ENCODE measurements around the gene BZW1. TPM values are rescaled to one million over a fixed set of nuclear protein-coding genes. Genes with fewer than 3 reads are reported as not detected.

BZW1 gene
- total RNA-seq: 128 TPM

GRCh38 chr2:200811333-200812121, at the start of gene BZW1:
BZW1 (plus strand) TSS chr2:200811910; CDS start chr2:200813218, 1,308 bp downstream.
- Histone ChIP-seq H3K4me1 (peaks cover 42% of the 10 kb centered on the region), H3K27ac (peak within 1 kb of the TSS; percentile 96), H3K4me3 (peak within 1 kb of the TSS; percentile 90 to 99), H3K9me3 (no peaks in the 10 kb centered on the region), H3K36me3 (peaks cover 0 to 28% of the 10 kb centered on the region in 2 donors), H3K27me3 (no peaks in the 10 kb centered on the region)
- peak in 1 of 2 donors; percentile 96 for DNase-seq (ENCODE audit: extremely low spot score in 2 of 2)
- no peak for TF ChIP-seq CTCF (IDR thresholded peaks at IDR 0.05)
- peak in 1 of 2 donors; percentile 98 for TF ChIP-seq POLR2AphosphoS5 (IDR thresholded peaks at IDR 0.05; ENCODE audit: insufficient read depth in 1 of 2, low read depth in 1 of 2)
- peak in 1 of 2 donors; percentile 92 for TF ChIP-seq POLR2A (IDR thresholded peaks at IDR 0.05)
- intact Hi-C loops (cut with DNase I): loop anchor here (2.0 to 5.0 kb wide), 2 partner anchors 51 to 99 kb away; partner anchors contain the start of gene CLK1

- Histone ChIP-seq H3K4me1 (no peaks in the 10 kb centered on the region), H3K27ac (no peak overlapping the region), H3K9me3 (no peaks in the 10 kb centered on the region), H3K27me3 (no peaks in the 10 kb centered on the region), H3K36me3 (no peaks in the 10 kb centered on the region), H3K4me3 (no peak overlapping the region)
- intact Hi-C loops (cut with DNase I): no loop called here
- peak; percentile 42 to 74 for DNase-seq (ENCODE audit: extremely low spot score in 2 of 2)
- no peak for TF ChIP-seq POLR2A (IDR thresholded peaks at IDR 0.05)
- no peak for TF ChIP-seq CTCF (IDR thresholded peaks at IDR 0.05)
- no peak for TF ChIP-seq POLR2AphosphoS5 (IDR thresholded peaks at IDR 0.05; ENCODE audit: insufficient read depth in 1 of 2, low read depth in 1 of 2)
Observed at GRCh38 chr2:200762127-200762526, 49.6 kb upstream of the BZW1 start.

- no peaks in the 10 kb centered on the region for H3K4me1 ChIP-seq
- no peak overlapping the region for H3K4me3 ChIP-seq
- H3K27me3 ChIP-seq: no peaks in the 10 kb centered on the region
- no peak overlapping the region for H3K27ac ChIP-seq
- peak in 1 of 2 donors; percentile 52 for DNase-seq (ENCODE audit: extremely low spot score in 2 of 2)
- no peak for TF ChIP-seq POLR2AphosphoS5 (IDR thresholded peaks at IDR 0.05; ENCODE audit: insufficient read depth in 1 of 2, low read depth in 1 of 2)
- TF ChIP-seq CTCF (IDR thresholded peaks at IDR 0.05): no peak
- TF ChIP-seq POLR2A (IDR thresholded peaks at IDR 0.05): no peak
- intact Hi-C loops (cut with DNase I): no loop called here
- H3K9me3 ChIP-seq: no peaks in the 10 kb centered on the region
- H3K36me3 ChIP-seq: no peaks in the 10 kb centered on the region
Observed at GRCh38 chr2:200763422-200763821, 48.3 kb upstream of the BZW1 start.

- H3K9me3 ChIP-seq: no peaks in the 10 kb centered on the region
- no peak overlapping the region for H3K4me3 ChIP-seq
- no peak overlapping the region for H3K27ac ChIP-seq
- intact Hi-C loops (cut with DNase I): no loop called here
- no peaks in the 10 kb centered on the region for H3K27me3 ChIP-seq
- no peaks in the 10 kb centered on the region for H3K36me3 ChIP-seq
- no peaks in the 10 kb centered on the region for H3K4me1 ChIP-seq
- DNase-seq (ENCODE audit: extremely low spot score in 2 of 2): peak in 1 of 2 donors; percentile 64
- no peak for TF ChIP-seq CTCF (IDR thresholded peaks at IDR 0.05)
- TF ChIP-seq POLR2AphosphoS5 (IDR thresholded peaks at IDR 0.05; ENCODE audit: insufficient read depth in 1 of 2, low read depth in 1 of 2): no peak
- no peak for TF ChIP-seq POLR2A (IDR thresholded peaks at IDR 0.05)
Observed at GRCh38 chr2:200765139-200765951, 46.4 kb upstream of the BZW1 start.

All from vagina (tissue), 2 donors.